Fibroblast of mammary gland (primary cell): ENCODE results near the gene CHD9.
A peak's percentile ranks its signal among the peaks of the same experiment; 100 is the strongest.

ENCODE experiments used
- DNase-seq: peaks from one replicate; pipeline ENCODE4 v3.0.0-alpha.2; 2010; ENCODE audit warnings: low read depth
- H3K4me3 ChIP-seq: 2 replicates; pipeline ENCODE4 v1.5.1; 2011; ENCODE audit warnings: low read depth, mild to moderate bottlenecking, low read length, moderate library complexity; ENCODE audit not compliant: control insufficient read depth
- TF ChIP-seq, protein P1 (sequence below): conservative IDR thresholded peaks from 2 replicates; pipeline ENCODE4 v1.5.1; 2011; ENCODE audit warnings: low read depth, low read length, inconsistent platforms; ENCODE audit not compliant: control insufficient read depth, insufficient read depth

Gene CHD9, protein sequence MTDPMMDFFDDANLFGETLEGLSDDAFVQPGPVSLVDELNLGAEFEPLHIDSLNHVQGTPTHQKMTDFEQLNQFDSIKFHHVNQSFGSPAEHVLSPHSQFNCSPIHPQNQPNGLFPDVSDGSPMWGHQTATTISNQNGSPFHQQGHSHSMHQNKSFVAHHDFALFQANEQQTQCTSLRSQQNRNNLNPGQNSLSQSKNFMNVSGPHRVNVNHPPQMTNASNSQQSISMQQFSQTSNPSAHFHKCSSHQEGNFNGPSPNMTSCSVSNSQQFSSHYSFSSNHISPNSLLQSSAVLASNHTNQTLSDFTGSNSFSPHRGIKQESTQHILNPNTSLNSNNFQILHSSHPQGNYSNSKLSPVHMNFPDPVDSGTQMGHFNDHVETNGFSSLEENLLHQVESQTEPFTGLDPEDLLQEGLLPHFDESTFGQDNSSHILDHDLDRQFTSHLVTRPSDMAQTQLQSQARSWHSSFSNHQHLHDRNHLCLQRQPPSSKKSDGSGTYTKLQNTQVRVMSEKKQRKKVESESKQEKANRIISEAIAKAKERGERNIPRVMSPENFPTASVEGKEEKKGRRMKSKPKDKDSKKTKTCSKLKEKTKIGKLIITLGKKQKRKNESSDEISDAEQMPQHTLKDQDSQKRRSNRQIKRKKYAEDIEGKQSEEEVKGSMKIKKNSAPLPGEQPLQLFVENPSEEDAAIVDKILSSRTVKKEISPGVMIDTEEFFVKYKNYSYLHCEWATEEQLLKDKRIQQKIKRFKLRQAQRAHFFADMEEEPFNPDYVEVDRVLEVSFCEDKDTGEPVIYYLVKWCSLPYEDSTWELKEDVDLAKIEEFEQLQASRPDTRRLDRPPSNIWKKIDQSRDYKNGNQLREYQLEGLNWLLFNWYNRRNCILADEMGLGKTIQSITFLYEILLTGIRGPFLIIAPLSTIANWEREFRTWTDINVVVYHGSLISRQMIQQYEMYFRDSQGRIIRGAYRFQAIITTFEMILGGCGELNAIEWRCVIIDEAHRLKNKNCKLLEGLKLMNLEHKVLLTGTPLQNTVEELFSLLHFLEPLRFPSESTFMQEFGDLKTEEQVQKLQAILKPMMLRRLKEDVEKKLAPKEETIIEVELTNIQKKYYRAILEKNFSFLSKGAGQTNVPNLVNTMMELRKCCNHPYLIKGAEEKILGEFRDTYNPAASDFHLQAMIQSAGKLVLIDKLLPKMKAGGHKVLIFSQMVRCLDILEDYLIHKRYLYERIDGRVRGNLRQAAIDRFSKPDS (N-terminal part only)

GRCh38 chr16:53054670-53055485 is at the start of gene CHD9:
Gene CHD9, plus strand, starts transcription at chr16:53054991. Its CDS starts 101,099 bp downstream, at chr16:53156090.
- DNase-seq = peak; percentile 81
- TF ChIP-seq, protein P1, sequence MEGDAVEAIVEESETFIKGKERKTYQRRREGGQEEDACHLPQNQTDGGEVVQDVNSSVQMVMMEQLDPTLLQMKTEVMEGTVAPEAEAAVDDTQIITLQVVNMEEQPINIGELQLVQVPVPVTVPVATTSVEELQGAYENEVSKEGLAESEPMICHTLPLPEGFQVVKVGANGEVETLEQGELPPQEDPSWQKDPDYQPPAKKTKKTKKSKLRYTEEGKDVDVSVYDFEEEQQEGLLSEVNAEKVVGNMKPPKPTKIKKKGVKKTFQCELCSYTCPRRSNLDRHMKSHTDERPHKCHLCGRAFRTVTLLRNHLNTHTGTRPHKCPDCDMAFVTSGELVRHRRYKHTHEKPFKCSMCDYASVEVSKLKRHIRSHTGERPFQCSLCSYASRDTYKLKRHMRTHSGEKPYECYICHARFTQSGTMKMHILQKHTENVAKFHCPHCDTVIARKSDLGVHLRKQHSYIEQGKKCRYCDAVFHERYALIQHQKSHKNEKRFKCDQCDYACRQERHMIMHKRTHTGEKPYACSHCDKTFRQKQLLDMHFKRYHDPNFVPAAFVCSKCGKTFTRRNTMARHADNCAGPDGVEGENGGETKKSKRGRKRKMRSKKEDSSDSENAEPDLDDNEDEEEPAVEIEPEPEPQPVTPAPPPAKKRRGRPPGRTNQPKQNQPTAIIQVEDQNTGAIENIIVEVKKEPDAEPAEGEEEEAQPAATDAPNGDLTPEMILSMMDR = peak; percentile 62
- H3K4me3 ChIP-seq = peak within 1 kb of the TSS; percentile 72

- TF ChIP-seq, protein P1 = no peak
- no peak overlapping the region for H3K4me3 ChIP-seq
- DNase-seq = no peak
These were observed 47.7 kb upstream of the CHD9 start for GRCh38 chr16:53007095-53007494.

DNA sequence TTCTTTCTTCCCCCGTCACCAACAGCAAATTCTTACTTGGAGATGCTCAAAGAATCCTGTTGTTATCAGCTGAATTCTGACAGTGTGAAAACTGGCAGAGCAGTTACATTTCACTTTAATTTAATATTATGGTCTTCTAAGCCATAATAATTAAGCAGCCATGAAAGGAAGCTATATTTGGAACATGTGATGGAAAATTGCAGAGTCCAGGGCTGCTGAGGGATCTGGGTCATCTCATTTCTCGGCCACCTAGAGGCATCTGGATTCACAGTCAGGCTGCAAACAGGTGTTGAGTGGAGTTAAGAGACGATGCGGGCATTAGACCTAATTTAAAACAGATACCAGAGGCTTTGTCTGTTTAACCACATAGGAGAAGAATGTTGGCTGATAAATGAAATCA is 40.5 kb upstream of the CHD9 start:
- TF ChIP-seq, protein P1 = no peak
- no peak for DNase-seq
- no peak overlapping the region for H3K4me3 ChIP-seq

DNA sequence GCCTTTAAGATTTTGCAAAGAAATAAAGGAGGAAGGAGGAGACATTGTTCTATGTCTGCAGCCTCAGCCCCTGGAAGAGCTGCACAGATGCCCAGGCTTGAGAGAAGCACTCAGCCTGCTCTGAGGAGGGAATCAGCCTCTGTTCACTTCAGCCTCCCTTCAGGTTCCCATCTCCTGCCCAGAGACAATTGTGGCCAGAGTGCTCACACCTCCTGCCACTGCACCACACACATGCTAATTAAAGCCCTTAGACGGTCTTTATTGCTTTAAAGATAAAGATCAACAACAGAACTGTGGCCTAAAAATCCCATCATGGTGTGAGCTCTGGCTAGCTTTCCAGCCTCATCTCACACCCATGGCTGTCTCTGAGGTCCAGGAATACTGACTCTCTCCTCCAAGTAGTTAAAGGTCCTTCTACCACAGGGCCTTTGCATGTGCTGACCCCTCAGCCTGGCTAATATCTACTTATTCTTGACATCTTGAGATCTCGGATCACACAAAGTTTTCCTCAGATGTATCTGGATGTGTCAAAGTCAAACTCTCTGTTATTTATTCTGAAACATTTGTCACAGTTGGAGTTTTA is 35.9 kb upstream of the CHD9 start:
- no peak overlapping the region for H3K4me3 ChIP-seq
- no peak for DNase-seq
- TF ChIP-seq, protein P1 = no peak

DNA sequence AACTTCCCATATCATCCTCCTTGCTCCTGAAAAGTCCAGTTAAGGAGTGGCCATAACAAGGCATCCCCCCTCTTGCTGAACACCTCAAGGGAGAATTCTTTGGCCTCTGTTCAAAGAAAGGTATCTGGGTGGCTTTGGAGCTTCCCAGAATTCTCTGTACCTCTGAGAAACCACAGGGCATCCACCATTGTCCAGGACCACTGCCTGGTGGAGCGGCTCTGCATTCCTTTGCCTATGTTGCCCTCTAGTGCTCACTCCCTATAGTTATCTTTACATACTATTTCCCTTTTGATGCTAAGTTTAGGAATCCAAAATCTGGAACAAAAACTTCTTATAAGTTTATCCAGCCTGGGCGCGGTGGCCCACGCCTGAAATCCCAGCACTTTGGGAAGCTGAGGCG is 32.4 kb upstream of the CHD9 start:
- TF ChIP-seq, protein P1 = peak; percentile 62
- peak; percentile 52 for DNase-seq

More for the DNA sequence above, 32.4 kb upstream of the CHD9 start:
- H3K4me3 ChIP-seq = no peak overlapping the region
